GM13976 (cell line): ENCODE results near the gene TAF4B.
A peak's percentile ranks its signal among the peaks of the same experiment; 100 is the strongest.

Source experiments
- DNase-seq: peaks from one replicate; pipeline ENCODE4 v3.0.0; 2012; ENCODE audit warnings: low spot score
- CTCF ChIP-seq: IDR thresholded peaks from 2 replicates; pipeline ENCODE4 v1.5.1; 2012; ENCODE audit warnings: borderline replicate concordance, mild to moderate bottlenecking; ENCODE audit not compliant: insufficient read depth; ENCODE audit errors: extremely low read depth, missing control alignments, control extremely low read depth
- in situ Hi-C: fragments of 300-500 bp; cut with MboI; formaldehyde crosslinking; loops from one replicate; pipeline ENCODE4 v1.12.0; 2022; ENCODE audit warnings: low sequenced_read_pairs, mixed read lengths, inconsistent platforms; ENCODE audit not compliant: unreplicated experiment

TAF4B gene

DNA sequence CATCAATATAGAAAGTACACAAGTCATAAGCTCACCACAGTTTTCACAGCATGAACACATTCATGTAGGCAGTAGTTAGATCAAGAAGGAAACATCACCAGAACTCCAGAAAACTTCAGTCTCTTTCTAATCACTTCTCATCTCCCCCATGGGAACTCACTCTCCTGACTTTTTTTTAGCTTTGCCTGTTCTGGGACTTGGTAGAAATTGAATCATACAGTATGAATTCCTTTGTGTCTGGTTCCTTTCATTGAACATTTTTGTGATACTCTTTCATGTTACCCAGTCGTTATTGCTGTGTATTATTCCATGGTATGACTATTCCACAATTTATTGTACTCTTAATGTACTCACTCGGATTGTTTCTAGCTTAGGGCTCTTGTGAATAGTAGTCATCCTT lies 160.2 kb downstream of the TAF4B start:
- in situ Hi-C loops, result no loop called here
- no peak for DNase-seq
- TF ChIP-seq CTCF, result no peak

DNA sequence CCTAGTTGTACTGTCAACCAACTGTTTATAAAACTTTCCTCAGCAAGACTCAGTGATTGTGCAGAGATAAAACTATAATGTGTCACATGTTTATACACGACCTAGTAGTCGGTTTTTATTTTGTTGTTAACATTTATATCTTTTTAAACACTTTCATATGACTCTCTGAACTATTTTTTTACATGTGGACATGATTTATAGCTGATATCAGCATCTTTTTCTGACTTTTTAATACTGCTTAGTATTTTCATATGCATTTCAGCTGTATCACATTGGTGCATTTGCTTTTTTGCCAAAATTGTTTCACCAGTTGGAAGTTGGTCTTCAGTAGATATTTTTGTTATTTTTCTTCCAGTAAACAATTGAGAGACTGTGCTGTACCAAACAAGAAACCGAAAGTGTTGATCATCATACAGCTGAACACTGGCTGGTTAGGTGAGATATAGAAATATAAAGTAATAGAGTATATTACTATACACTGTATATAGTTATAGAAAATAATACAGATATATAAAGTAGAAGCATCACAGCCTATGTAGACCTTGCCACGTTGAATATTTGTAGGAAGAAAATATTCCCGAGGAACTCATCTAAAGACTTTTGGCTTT lies 167.9 kb downstream of the TAF4B start:
- in situ Hi-C loops, result no loop called here
- no peak for DNase-seq
- no peak for TF ChIP-seq CTCF

DNA sequence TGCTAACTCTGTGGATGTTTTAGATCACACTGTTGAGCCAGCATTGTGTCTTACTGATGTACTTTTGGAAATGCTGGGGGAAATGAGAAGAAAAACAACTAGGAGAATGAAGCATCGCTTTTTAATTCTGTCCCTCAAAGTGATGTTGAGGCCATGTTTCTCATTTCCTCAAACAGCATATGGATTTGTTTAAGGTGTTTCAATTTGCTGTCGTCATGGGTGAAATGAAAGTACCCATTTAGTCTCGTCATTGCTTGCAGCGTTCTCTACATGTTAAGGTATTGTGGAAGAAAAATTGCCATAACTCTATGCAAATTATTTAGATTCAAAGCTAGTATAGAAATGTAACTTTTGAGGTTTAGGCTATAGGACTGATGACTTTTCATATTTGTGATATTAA lies 170.8 kb downstream of the TAF4B start:
- no peak for TF ChIP-seq CTCF
- in situ Hi-C loops, result no loop called here
- DNase-seq, result peak; percentile 31

GRCh38 chr18:26403491-26403890 lies 177.2 kb downstream of the TAF4B start:
- TF ChIP-seq CTCF, result no peak
- no peak for DNase-seq
- in situ Hi-C loops, result loop anchor here (10.0 to 25.0 kb wide), 3 partner anchors 241 to 584 kb away; no protein-coding TSS in a partner anchor

GRCh38 chr18:26405190-26405801 lies 179.1 kb downstream of the TAF4B start:
- in situ Hi-C loops, result loop anchor here (10.0 to 25.0 kb wide), 3 partner anchors 240 to 582 kb away; no protein-coding TSS in a partner anchor
- TF ChIP-seq CTCF, result peak; percentile 78
- DNase-seq, result peak; percentile 75

- TF ChIP-seq CTCF, result no peak
- in situ Hi-C loops, result loop anchor here (10.0 to 25.0 kb wide), 3 partner anchors 238 to 581 kb away; no protein-coding TSS in a partner anchor
- DNase-seq, result no peak
These were observed 180.1 kb downstream of the TAF4B start for GRCh38 chr18:26406324-26406723.
